AG04449 (cell line): ENCODE results near the gene CDH18.

Experiments
- CTCF ChIA-PET: fragments of 350-600 bp; formaldehyde crosslinking; extraction: SDS; loops from one replicate; lab custom pipeline; 2021; ENCODE audit warnings: antibody characterized with exemption; lab: Yijun Ruan, JAX
- POLR2A ChIA-PET: fragments of 400-600, 350-600 bp; formaldehyde crosslinking; extraction: SDS; loops from one replicate; lab custom pipeline; 2020; ENCODE audit warnings: antibody characterized with exemption, inconsistent platforms; lab: Yijun Ruan, JAX
- DNase-seq: peaks from one replicate; pipeline ENCODE4 v3.0.0-alpha.2; 2010; ENCODE audit warnings: low read depth, low spot score
- H3K4me3 ChIP-seq: 2 replicates; pipeline ENCODE4 v1.5.1; 2011; ENCODE audit warnings: low read depth, mild to moderate bottlenecking, control low read depth, low read length
- TF ChIP-seq, protein P1 (sequence below): IDR thresholded peaks from one replicate; pipeline ENCODE4 v1.5.1; 2011; ENCODE audit warnings: mild to moderate bottlenecking, moderate library complexity, low read length, control low read depth, inconsistent platforms; ENCODE audit not compliant: insufficient read depth; ENCODE audit errors: missing control alignments

The CDH18 gene

DNA sequence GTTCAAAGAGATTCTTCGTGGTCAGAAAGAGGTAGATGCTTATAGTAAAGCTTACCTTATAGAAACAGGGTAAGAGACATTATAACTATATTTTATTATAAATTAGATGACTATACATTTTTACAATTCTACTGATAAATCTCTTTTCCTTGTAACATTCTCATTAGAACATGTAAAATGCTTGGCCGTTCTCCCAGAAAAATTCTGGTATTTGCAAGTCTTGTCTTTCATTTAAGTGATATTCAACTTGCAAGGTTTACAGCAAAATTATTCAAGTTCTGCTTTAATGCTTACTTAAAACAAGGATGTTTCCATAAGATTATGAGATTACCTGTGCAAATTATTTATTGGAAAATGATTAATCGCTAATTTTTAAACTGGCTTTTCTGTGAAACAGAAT lies 41.3 kb upstream of the CDH18 start:
- DNase-seq = no peak
- CTCF ChIA-PET = no interaction called here
- TF ChIP-seq, protein P1, sequence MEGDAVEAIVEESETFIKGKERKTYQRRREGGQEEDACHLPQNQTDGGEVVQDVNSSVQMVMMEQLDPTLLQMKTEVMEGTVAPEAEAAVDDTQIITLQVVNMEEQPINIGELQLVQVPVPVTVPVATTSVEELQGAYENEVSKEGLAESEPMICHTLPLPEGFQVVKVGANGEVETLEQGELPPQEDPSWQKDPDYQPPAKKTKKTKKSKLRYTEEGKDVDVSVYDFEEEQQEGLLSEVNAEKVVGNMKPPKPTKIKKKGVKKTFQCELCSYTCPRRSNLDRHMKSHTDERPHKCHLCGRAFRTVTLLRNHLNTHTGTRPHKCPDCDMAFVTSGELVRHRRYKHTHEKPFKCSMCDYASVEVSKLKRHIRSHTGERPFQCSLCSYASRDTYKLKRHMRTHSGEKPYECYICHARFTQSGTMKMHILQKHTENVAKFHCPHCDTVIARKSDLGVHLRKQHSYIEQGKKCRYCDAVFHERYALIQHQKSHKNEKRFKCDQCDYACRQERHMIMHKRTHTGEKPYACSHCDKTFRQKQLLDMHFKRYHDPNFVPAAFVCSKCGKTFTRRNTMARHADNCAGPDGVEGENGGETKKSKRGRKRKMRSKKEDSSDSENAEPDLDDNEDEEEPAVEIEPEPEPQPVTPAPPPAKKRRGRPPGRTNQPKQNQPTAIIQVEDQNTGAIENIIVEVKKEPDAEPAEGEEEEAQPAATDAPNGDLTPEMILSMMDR = no peak

DNA sequence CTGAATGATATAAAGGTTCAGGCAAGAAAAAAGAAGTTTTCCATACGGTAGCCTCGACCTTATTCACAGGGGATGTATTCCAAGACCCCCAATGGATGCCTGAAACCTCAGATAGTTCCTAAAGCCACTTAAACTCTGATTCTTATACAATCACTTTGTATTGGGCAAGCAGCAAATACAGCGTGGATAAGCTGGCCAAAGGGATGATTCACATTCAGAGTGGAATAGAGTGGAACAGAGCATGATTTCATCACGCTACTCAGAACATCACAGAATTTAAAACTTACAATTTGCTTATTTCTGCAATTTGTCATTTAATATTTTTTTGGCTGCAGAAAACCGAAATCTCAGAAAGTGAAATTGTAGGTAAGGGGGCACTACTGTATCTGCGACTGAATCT lies 40.5 kb upstream of the CDH18 start:
- no peak overlapping the region for H3K4me3 ChIP-seq
- no peak for DNase-seq
- TF ChIP-seq, protein P1 = no peak
- CTCF ChIA-PET = no interaction called here
- POLR2A ChIA-PET = no interaction called here

More for the DNA sequence above, 41.3 kb upstream of the CDH18 start:
- H3K4me3 ChIP-seq = no peak overlapping the region
- POLR2A ChIA-PET = no interaction called here

DNA sequence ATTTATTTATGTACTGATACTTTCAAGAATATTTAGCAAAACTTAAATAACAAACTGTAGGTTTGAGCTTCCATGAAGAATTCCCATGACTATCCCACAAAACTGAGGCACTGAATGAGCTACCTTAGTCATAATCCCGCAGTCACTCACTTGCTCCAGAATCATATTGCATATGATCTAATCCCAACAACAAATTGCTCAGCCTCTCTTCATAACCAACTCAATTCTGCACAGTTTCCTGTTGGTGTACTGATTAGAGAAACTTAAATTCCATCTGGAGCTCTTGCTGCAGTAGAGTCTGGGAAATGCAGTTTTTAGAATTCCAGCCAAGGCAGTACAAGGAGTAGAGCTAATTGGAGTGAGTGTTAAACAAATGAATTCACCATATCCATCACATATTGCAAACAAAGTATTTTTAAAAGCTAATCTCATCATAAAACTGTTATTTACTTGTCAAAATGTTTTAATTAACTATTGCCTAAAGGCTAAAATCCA lies 35.7 kb upstream of the CDH18 start:
- ChIA-PET POLR2A (no interaction called here), CTCF (no interaction called here)
- H3K4me3 ChIP-seq = no peak overlapping the region
- no peak for DNase-seq
- TF ChIP-seq, protein P1 = no peak

DNA sequence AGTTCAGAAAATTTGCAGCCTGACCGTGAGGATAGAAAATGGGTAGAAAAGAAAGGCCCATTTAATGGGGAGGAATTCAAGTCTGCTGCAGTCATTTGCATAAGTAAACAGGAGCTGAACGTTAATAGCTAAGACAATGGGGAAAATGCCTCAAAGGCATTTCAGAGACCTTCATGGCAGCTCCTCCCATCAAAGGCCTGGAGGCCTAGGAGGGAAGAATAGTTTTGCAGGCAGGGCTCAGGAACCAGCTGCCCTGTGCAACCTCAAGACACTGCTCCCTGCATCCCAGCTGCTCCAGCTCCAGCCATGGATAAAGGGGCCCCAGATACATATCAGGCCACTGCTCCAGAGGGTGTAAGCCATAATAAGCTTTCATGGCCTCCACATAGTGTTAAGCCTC lies 32.2 kb upstream of the CDH18 start:
- ChIA-PET CTCF (no interaction called here), POLR2A (no interaction called here)
- no peak for DNase-seq
- no peak overlapping the region for H3K4me3 ChIP-seq
- TF ChIP-seq, protein P1 = no peak

DNA sequence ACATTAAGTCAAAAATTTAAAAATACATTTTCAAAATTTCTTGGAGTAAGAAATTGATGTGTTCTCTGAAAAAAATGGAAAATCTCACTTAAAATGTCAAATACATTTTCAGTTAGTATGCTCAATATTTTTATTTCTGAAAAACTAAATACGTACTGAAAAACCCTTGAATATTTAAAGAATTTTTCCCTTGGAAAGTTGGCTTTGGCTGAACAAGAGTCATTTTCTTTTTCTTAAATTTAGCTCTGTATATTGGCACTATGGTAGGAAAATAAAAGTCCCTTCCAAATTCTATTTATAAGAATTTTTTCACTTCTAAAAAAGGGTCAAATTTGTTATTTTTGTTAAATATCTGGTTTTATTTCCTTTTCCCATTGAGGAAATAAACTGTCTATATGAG lies 29.0 kb upstream of the CDH18 start:
- ChIA-PET POLR2A (no interaction called here), CTCF (no interaction called here)
- TF ChIP-seq, protein P1 = no peak
- DNase-seq = no peak
- H3K4me3 ChIP-seq = no peak overlapping the region

DNA sequence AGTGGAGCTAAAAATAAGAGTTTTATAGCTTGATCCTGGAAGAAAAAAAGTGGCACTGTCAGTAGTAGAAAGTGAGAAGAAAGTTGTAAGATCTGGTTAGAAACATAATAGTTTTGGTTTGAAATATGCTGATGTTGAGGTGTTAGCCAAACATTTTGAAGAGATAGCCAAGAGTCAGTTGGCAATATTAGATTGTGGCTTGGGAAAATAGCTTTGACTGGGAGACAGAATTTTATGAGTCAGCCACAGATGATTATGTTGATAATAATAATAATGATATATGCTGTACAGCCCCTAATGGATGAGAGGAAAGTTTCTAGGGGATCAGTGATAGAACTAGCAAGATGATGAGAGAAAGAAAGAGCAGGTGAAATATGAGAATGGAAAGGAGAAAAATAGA lies 12.4 kb upstream of the CDH18 start:
- no peak for DNase-seq
- TF ChIP-seq, protein P1 = no peak
- H3K4me3 ChIP-seq = no peak overlapping the region
- ChIA-PET CTCF (interaction anchor here (0.7 kb wide), 1 partner anchor 13 kb away, joined by 3 read pairs; no protein-coding TSS in a partner anchor), POLR2A (no interaction called here)
